GM12875 (cell line): Measurements from ENCODE around the gene EEF1AKMT4.

Source experiments
- H3K4me3 ChIP-seq: one replicate; pipeline ENCODE4 v1.5.1; 2011; ENCODE audit warnings: low read depth, low read length, control low read depth
- TF ChIP-seq, protein P1 (sequence below): IDR thresholded peaks from 2 replicates; pipeline ENCODE4 v1.5.1; 2011; ENCODE audit warnings: low read depth, mild to moderate bottlenecking, control low read depth, inconsistent platforms, low read length, moderate library complexity, borderline replicate concordance; ENCODE audit not compliant: insufficient read depth

EEF1AKMT4 gene

GRCh38 chr3:184249412-184250166, at the start of gene EEF1AKMT4:
Gene EEF1AKMT4, plus strand, starts transcription at chr3:184249672. Its CDS starts 23 bp downstream, at chr3:184249695.
- peak within 1 kb of the TSS; percentile 88 for H3K4me3 ChIP-seq
- TF ChIP-seq, protein P1, sequence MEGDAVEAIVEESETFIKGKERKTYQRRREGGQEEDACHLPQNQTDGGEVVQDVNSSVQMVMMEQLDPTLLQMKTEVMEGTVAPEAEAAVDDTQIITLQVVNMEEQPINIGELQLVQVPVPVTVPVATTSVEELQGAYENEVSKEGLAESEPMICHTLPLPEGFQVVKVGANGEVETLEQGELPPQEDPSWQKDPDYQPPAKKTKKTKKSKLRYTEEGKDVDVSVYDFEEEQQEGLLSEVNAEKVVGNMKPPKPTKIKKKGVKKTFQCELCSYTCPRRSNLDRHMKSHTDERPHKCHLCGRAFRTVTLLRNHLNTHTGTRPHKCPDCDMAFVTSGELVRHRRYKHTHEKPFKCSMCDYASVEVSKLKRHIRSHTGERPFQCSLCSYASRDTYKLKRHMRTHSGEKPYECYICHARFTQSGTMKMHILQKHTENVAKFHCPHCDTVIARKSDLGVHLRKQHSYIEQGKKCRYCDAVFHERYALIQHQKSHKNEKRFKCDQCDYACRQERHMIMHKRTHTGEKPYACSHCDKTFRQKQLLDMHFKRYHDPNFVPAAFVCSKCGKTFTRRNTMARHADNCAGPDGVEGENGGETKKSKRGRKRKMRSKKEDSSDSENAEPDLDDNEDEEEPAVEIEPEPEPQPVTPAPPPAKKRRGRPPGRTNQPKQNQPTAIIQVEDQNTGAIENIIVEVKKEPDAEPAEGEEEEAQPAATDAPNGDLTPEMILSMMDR = no peak

GRCh38 chr3:184200825-184201224, 48.6 kb upstream of the EEF1AKMT4 start:
- TF ChIP-seq, protein P1 = no peak
- H3K4me3 ChIP-seq = no peak overlapping the region

DNA sequence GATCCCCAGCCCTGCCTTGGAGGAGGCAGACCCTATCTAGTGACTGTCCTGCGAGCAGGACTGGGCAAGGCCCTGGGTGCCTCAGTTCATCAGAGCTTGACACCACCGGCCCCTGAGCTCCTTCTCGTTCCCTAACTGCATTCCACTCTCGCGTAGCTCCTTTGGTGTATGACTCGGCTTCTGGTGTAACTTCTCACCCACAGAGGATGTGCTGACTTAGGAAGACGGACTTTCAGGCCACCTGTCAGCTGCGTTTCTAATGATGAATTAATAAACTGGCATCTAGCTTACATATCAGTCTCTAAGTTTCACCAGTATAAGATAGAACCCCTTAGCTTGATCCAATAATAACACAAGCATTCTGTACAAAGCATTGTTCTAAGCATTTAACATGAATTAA, 45.9 kb upstream of the EEF1AKMT4 start:
- TF ChIP-seq, protein P1 = no peak
- H3K4me3 ChIP-seq = no peak overlapping the region

GRCh38 chr3:184209146-184209923, 40.1 kb upstream of the EEF1AKMT4 start:
- TF ChIP-seq, protein P1 = no peak
- no peak overlapping the region for H3K4me3 ChIP-seq

DNA sequence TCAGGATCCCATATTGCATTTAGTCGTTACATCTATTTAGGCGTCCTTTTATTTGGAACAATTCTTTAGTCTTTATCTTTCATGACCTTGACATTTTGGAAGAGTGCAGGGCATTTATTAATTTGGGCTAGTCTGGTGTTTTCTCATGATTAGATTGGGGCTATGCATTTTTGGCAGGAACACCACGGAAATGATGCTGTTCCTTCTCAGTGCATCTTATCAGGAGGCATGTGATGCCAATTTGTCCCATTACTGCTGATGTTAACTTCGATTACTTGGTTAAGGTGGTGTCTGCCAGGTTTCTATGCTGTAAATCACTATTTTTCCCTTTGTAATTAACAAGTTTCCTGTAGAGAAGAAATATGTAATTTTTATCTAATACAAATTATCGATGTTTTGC, 38.2 kb upstream of the EEF1AKMT4 start:
- TF ChIP-seq, protein P1 = no peak
- no peak overlapping the region for H3K4me3 ChIP-seq

GRCh38 chr3:184211718-184212117, 37.8 kb upstream of the EEF1AKMT4 start:
- TF ChIP-seq, protein P1 = no peak
- H3K4me3 ChIP-seq = no peak overlapping the region
